HG03159 (cell line): ENCODE results near the gene TRAPPC13.
"Not testable (repeated sequence)": the region's sequence is repeated elsewhere in the genome, so short reads cannot be mapped to it uniquely, and the experiment has no call there.

Experiments used
- ATAC-seq: cut with Tn5 transposase; IDR thresholded peaks from one replicate; pipeline ENCODE4 v1.9.1; 2021; ENCODE audit warnings: mild to moderate bottlenecking, moderate library complexity; ENCODE audit not compliant: unreplicated experiment

Gene TRAPPC13, protein sequence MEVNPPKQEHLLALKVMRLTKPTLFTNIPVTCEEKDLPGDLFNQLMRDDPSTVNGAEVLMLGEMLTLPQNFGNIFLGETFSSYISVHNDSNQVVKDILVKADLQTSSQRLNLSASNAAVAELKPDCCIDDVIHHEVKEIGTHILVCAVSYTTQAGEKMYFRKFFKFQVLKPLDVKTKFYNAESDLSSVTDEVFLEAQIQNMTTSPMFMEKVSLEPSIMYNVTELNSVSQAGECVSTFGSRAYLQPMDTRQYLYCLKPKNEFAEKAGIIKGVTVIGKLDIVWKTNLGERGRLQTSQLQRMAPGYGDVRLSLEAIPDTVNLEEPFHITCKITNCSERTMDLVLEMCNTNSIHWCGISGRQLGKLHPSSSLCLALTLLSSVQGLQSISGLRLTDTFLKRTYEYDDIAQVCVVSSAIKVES

DNA sequence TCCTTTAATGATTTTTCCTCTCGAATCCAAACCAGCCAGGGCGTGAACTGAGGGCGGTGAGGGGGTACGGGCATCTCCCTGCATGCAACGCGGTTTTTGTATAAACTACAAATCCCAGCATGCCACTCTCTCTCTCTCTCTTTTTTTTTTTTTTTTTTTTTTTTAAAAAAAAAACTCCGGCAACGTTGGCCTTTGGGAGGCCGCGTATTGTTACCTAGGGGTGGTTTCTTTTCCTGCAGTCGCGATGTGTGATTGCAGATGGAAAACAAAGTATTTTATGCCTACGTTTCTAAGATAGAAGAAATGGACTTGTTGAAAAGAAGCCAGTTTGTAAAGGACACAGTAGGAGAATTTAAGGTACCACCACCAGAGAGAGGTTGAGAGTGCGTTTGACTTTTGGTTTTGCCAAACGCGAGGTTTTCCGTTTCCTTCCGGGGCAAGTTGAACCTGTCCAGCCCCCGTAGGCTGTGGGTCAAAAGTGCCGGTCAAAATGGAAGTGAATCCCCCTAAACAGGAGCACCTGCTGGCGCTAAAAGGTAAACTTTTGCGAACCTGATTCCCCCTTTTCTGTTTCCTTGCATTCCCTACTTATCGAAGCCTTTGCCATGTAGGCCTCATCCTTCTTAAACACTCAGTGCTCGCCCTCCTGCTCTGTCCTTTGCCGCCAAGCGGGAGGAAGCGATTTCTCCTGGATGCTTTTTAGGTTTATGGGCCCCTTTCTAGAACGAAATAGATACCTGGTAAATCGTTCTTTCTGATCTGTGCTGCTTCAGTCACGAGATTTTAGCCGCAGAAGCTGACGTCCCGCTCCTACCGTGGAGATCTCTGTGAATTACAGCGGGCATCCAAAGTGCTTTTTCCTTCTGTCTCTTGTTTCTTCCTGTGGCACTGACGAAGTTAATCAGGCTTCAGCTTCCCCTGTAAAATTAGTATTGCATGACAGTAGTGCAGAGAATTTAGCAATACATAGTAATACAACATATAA lies at the start of gene TRAPPC13, which contains the start of gene SHLD3:
TRAPPC13 (plus strand) TSS at position 457 of the 985 bp plus-strand sequence; CDS start at position 491, 34 bp downstream.
SHLD3 (plus strand) TSS at position 457 of the 985 bp plus-strand sequence. CDS start 4,561 bp downstream, outside the sequence.
- ATAC-seq, result peak; percentile 76

DNA sequence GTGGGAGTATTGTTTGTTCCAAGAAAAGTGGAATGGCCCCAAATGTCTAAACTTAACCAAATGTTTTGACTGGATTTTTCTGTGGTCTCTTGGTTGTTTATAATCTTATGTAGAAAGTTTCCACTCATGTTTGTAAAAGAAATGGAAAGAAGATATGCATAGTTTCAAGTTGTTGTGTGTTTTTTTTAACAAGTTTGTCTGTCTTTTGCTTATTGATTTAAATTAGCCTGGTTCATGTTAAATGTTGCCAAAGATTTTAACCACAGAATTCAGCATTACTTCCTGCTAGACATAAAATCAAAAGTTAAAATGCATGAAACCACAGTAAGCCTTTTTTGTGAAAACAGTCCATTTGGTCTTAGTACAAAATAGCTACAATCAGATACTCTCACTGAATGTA lies 47.7 kb upstream of the TRAPPC13 start:
- no peak for ATAC-seq

GRCh38 chr5:65588694-65589093 lies 36.1 kb upstream of the TRAPPC13 start:
- no peak for ATAC-seq

GRCh38 chr5:65601761-65602160 lies 23.1 kb upstream of the TRAPPC13 start:
- not testable (repeated sequence) for ATAC-seq

GRCh38 chr5:65611524-65611923 lies 13.3 kb upstream of the TRAPPC13 start:
- no peak for ATAC-seq

DNA sequence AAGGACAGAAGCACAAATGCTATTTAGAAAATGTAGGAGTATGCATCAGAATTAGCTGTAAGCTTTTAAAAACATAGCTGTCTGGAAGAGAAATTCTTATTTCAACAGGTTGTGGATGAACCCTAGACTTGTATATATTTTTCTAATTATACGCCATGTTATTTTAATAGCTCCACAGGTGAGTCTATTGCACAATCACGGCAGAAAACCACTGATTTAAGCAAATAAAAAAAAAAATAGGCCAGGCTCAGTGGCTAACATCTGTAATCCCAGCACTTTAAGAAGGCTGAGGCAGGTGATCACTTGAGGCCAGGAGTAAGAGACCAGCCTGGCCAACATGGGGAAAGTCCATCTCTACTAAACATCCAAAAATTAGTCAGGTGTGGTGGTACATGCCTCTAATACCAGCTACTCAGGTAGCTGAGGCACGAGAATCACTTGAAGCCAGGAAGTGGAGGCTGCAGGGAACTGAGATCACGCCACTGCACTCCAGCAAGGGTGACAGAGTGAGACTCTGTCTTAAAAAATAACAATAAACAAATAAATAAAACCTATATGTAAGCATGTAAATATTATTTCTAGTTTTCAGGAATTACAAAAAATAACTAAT lies 12.4 kb upstream of the TRAPPC13 start:
- no peak for ATAC-seq

- ATAC-seq, result no peak
These were observed 4.8 kb upstream of the TRAPPC13 start for GRCh38 chr5:65620021-65620420.

DNA sequence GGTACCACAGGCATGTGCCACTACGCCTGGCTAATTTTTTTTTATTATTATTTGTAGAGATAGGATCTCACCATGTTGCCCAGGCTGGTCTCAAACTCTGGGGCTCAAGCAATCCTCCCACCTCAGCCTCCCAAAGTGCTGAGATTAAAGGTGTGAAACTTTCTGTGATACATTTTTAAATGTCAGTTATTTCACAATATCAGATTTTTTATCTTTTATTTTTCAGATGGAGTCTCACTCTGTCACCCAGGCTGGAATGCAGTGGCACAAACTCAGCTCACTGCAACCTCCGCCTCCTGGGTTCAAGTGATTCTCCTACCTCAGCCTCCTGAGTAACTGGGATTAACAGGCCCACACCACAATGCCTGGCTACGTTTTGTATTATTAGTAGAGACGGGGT lies 2.9 kb upstream of the TRAPPC13 start:
- not testable (repeated sequence) for ATAC-seq

DNA sequence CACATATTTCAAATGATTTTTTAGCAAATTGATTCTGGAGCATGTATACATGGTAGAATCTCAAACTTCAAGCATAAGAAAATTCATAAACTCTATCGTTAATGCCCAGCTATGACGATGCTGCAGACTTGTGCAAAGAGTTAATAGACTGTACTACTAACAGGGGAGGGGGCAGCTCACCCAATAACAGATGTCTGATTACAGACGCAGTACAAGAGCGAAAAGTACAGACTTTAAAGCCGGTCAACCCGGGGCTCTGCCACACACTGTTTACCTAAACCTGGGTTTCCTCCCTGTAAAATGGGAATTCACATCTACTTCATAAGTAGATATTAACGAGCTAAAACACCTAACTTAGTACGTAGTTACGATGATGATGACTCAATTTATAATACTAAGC lies 1.3 kb upstream of the TRAPPC13 start:
- no peak for ATAC-seq

DNA sequence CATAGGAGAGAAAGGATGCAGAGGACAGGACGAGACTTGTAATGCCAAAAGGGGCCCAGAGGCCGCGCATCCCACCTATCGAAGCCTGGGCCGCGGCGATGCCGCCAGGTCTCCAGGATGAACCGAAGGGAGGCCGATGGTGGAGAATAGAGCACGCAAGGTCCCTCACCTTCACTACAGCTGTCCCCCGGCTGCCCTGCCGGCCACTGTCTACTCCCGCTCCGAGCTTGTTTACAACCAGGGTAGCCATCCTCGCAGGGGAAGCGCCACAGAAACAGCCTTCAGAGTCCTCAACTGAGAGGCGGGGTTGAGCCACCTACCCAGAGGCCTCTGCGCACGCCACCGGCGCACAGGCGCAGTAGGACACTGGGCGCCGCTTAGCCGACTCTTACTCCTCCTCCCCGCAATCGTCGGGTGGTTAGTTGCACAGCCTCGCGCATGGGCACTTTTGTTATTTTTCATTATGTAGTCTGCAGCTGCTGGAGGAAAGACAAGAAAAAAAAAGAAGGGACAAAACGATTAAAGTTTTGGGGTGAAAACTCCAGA lies 729 bp upstream of the TRAPPC13 start, which contains the start of gene TRIM23:
TRIM23 (minus strand) TSS at position 309 of the 546 bp plus-strand sequence; CDS start at position 250, 59 bp downstream.
- peak; percentile 93 for ATAC-seq

- no peak for ATAC-seq
These were observed 916 bp downstream of the TRAPPC13 start for GRCh38 chr5:65625743-65626142.

GRCh38 chr5:65630981-65631380 lies 6.2 kb downstream of the TRAPPC13 start:
- no peak for ATAC-seq

DNA sequence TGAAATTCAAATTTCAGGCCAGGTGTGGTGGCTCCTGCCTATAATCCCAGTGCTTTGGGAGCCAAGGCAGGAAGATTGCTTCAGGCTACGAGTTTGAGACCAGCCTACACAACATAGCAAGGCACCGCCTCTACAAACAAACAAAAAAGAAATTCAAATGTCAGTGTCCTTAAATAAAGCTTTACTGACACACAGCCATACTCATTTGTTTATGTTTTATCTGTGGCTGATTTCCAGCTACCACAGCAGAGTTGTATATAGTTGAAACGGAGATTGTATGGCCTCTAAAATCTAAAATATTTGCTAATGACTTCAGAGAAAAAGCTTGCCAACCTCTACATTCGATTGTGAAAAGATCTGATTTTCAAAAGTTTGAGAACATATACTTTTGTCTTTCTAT lies 15.4 kb downstream of the TRAPPC13 start:
- no peak for ATAC-seq

GRCh38 chr5:65646938-65647337 lies 22.1 kb downstream of the TRAPPC13 start:
- ATAC-seq, result no peak

DNA sequence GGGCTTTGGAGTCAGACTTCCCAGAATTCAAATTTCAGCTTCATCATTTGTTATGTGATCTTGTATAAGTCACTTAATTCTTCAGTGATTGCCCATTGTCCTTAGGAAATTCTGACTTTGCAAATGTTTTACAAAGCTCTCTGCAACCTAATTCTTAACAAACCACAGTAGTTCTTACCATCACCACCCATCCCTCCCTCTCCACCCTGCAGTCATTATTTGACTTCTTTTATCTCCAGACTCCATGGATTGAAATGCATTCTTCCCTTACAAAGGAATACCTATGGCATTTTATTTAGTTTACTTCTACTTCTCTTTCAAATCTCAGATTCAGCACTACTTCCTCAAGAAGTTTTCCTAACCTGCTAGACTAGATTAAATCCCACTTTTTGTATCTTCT lies 23.1 kb downstream of the TRAPPC13 start:
- no peak for ATAC-seq

- ATAC-seq, result no peak
These were observed 26.3 kb downstream of the TRAPPC13 start for GRCh38 chr5:65651144-65651543.

DNA sequence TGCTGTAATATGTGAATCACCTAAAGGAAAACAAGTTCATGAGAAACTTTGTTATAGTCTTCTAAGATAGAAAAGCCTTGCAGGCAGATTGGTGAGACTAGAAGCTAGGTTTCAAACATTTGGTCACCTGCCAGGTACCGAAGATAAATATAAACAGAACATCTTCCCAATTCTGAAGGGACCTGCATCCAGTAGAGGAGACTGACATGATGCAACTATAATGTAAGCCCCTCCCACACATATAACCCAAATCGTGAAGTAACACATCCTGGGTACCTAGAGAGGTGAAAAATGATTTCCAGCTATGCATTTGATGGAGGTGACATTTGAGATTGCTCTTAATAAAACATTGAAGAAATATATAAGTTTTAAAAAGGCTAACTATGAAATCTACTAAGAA lies 29.9 kb downstream of the TRAPPC13 start:
- ATAC-seq, result no peak

DNA sequence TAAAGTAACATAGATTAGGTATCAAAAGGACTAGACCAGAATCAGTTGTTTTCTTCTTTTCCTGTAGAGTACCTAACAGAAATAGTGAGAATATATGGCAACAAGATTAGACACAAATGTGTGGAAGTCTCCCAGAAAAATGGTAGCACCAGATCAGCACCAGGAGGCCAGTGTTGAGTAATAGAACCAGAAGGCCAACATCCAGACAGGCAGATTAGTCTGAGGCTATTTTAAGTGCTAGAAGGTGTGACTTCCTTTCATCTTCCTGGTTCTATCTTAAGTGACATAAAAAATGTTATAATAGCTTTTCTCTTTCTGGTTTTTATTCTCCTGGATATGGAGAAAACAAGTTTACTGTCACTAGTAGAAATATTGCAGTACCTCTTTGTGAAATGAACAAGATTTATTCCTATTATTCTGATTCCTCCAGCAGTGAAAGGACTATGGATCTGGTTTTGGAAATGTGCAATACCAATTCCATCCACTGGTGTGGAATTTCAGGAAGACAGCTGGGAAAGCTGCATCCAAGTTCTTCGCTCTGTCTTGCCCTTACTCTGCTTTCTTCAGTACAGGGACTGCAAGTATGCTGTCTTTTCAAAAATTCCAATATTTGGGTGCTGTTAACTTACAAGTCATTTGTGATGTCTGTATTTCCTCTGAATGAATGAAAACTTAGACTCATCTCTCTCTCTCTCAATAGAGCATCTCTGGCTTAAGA lies 39.1 kb downstream of the TRAPPC13 start:
- no peak for ATAC-seq

DNA sequence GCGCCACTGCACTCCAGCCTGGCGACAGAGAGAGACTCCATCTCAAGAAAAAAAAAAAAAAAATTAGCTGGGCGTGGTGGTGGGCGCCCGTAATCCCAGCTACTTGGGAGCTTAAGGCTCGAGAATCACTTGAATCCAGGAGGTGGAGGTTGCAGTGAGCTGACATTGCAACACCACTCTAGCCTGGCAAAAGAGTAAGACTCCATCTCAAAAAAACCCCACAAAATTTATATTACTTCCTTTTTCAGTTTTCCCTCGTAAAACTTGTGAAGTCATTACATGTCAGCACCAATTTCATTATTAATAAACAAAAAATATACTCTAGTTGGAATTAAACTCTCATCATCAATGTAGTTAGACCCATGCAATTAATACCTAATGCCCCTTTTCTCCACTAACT lies 43.9 kb downstream of the TRAPPC13 start:
- ATAC-seq, result no peak

DNA sequence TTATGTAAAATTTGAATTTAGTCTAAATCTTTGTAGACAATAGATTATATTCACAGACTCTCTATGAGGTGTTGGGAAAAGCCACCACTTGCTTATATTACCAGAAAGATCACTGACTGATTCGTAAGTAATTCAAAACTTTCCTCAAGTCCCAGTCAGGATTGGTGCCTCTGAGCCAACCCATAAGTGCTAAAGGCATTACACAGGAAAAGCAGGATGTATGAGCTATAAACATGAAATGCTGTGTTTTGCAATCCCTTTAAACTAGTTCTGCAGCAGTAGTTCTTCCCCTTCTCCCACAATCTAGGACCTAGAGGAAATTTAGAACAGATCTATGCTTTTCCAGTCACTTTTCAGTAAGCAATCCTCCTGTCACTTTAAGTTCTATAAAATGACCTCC lies 48.0 kb downstream of the TRAPPC13 start:
- ATAC-seq, result no peak
